Heart left ventricle (tissue), 13 donors: ENCODE results near the gene MCTP2.
"Not testable (repeated sequence)": the region's sequence is repeated elsewhere in the genome, so short reads cannot be mapped to it uniquely, and the experiment has no call there.

Experiments used
- POLR2A ChIP-seq, 2 donors: fragments of 450-650 bp; IDR thresholded peaks; one replicate each; pipeline ENCODE4 v1.6.1; 2017; ENCODE audit warnings: antibody characterized with exemption in 2 of 2, mild to moderate bottlenecking in 2 of 2, moderate library complexity in 2 of 2
- TF ChIP-seq, protein P1 (sequence below), 12 donors: fragments of 200-600 bp; sonication (generic) in 4 of 12; IDR thresholded peaks; one replicate each; pipeline versions ENCODE4 v1.5.0 to v1.8.0; 2018 to 2022; ENCODE audit warnings: antibody characterized with exemption in 12 of 12, mild to moderate bottlenecking in 5 of 12
- donor health status: ischemic (EF 13 %, LVEDD 7.1; RV severe dilation, severe dysfunction).
- donor health status: DM: no; HTN: yes; CAD: no.
- donor health status: DM: no; HTN: no; CAD: no.
- donor health status: ischemic (EF 25% LVEDD 6.9; RV normal size, moderate dysfunction).
- donor health status: ischemic (EF 25% LVEDD 5.7; RV mildly dilated, moderate dysfunction).
- donor health status: ischemic (EF 35%, LVEDD 5.7; RV mildly dilated, moderate dysfunction).
- donor health status: nonischemic (EF 11% LVEDD 7.7; RV severe dilation, severe dysfunction).
- donor health status: DM: yes; HTN: yes; CAD: no.
- donor health status: PGD.
- donor health status: ischemic (EF 29% LVEDD 5.4; RV normal size, mild dysfunction).
- donor health status: nonischemic (EF 23%, LVEDD 6.1; RV moderate dilation, normal function).

DNA sequence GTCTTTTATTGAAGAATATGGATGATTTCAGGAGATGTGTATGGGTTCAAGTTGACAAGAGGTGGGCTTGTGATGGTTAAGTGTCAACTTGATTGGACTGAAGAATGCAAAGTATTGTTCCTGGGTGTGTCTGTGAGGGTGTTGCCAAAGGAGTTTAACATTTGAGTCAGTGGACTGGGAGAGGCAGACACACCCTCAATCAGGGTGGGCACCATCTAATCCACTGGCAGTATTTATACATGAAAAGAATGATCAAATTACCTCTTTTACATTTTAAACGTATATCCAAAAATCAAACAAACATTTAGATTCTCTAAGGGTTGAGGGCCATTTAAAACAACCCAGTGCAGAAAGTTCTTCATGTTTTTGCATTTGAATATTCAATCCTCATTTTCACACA lies 262.2 kb downstream of the MCTP2 start:
- TF ChIP-seq, protein P1, sequence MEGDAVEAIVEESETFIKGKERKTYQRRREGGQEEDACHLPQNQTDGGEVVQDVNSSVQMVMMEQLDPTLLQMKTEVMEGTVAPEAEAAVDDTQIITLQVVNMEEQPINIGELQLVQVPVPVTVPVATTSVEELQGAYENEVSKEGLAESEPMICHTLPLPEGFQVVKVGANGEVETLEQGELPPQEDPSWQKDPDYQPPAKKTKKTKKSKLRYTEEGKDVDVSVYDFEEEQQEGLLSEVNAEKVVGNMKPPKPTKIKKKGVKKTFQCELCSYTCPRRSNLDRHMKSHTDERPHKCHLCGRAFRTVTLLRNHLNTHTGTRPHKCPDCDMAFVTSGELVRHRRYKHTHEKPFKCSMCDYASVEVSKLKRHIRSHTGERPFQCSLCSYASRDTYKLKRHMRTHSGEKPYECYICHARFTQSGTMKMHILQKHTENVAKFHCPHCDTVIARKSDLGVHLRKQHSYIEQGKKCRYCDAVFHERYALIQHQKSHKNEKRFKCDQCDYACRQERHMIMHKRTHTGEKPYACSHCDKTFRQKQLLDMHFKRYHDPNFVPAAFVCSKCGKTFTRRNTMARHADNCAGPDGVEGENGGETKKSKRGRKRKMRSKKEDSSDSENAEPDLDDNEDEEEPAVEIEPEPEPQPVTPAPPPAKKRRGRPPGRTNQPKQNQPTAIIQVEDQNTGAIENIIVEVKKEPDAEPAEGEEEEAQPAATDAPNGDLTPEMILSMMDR (IDR thresholded peaks at IDR 0.05): not testable (repeated sequence)
- TF ChIP-seq POLR2A (IDR thresholded peaks at IDR 0.05): not testable (repeated sequence)
